Kidney (tissue), 14 donors: Measurements from ENCODE around the gene GNB1L. TPM values are rescaled to one million over a fixed set of nuclear protein-coding genes. Genes with fewer than 3 reads are reported as not detected.

Experiments used
- DNase-seq, 5 donors: peaks; one replicate each; pipeline ENCODE4 v3.0.0-alpha.2; 2013 to 2020
- FAIRE-seq: peaks from 2 replicates; lab custom pipeline; 2012; peaks lifted over from hg19 to GRCh38; lab: Jason Lieb, UNC
- H3K27ac ChIP-seq, 2 donors: one replicate each; pipeline ENCODE4 v1.7.0; 2013; ENCODE audit warnings: low read depth in 2 of 2, low read length in 2 of 2, inconsistent platforms in 1 of 2
- H3K27me3 ChIP-seq: one replicate; pipeline ENCODE4 v1.7.1; 2013; ENCODE audit warnings: low read length, inconsistent platforms; ENCODE audit not compliant: control insufficient read depth, insufficient read depth
- H3K36me3 ChIP-seq, 3 donors: one replicate each; pipeline versions ENCODE4 v1.7.0 to v1.7.1; 2013; ENCODE audit warnings: low read length in 3 of 3, control low read depth in 1 of 3, inconsistent platforms in 1 of 3; ENCODE audit not compliant: insufficient read depth in 3 of 3, control insufficient read depth in 2 of 3
- H3K4me1 ChIP-seq, 3 donors: one replicate each; pipeline versions ENCODE4 v1.7.0 to v1.7.1; 2013; ENCODE audit warnings: low read length in 3 of 3, inconsistent platforms in 1 of 3, low read depth in 1 of 3; ENCODE audit not compliant: control insufficient read depth in 2 of 3, insufficient read depth in 2 of 3
- H3K4me3 ChIP-seq, 3 donors: one replicate each; pipeline versions ENCODE4 v1.7.0 to v1.8.1; 2013; ENCODE audit warnings: low read length in 3 of 3, control low read depth in 1 of 3, inconsistent platforms in 1 of 3
- H3K9ac ChIP-seq, 3 donors: one replicate each; pipeline versions ENCODE4 v1.7.0 to v1.7.1; 2013; ENCODE audit warnings: low read length in 3 of 3, control low read depth in 1 of 3, inconsistent platforms in 1 of 3
- H3K9me3 ChIP-seq, 3 donors: one replicate each; pipeline versions ENCODE4 v1.7.0 to v1.7.1; 2013; ENCODE audit warnings: low read length in 3 of 3, control low read depth in 1 of 3, inconsistent platforms in 1 of 3; ENCODE audit not compliant: control insufficient read depth in 2 of 3, insufficient read depth in 1 of 3
- intact Hi-C: fragments of 100-400 bp; cut with DNase I; formaldehyde crosslinking; loops from one replicate; pipeline ENCODE4 v1.11.1; 2022
- polyA plus RNA-seq: library from polyadenylated mRNA; stranded (reverse); fragments of 350-450 nt; fragmentation: Illumina TruSeq; extraction: RNeasy Lipid Tissue Mini Kit (QIAGEN cat#74804); gene quantifications from one replicate; pipeline ENCODE4 v1.2.3, GENCODE V29; 2014; ENCODE audit warnings: low read depth, low replicate concordance; ENCODE audit not compliant: insufficient read depth
- total RNA-seq: library from RNA; stranded (reverse); fragmentation: NEBNext Ultra II Directional; extraction: Animal tissue kit (Norgen Biotek cat#: 25700); gene quantifications from one replicate; pipeline ENCODE4 v1.2.1, GENCODE V29; 2021
- TF ChIP-seq, protein P1 (sequence below): IDR thresholded peaks from 3 replicates; pipeline ENCODE4 v1.5.1; 2012; ENCODE audit warnings: mild to moderate bottlenecking, moderate library complexity, borderline replicate concordance; ENCODE audit not compliant: insufficient read depth; ENCODE audit errors: extremely low read depth
- donor health status: control.
- donor health status: control.
- donor health status: control.
- donor health status: control.
- donor health status: control.
- donor health status: DM: yes; HTN: yes; CAD: no.
- donor health status: Normal renal cell carcinoma (clear cell type).

Gene GNB1L
- total and polyA plus RNA-seq, 2 donors from 2014 or later: 4.0 to 4.4 TPM

GRCh38 chr22:19843107-19843856, 11.4 kb downstream of the GNB1L start:
- peak in 4 of 5 donors; percentile 32 to 61 (median 40) for DNase-seq
- Histone ChIP-seq H3K9ac (no peak overlapping the region), H3K9me3 (no peaks in the 10 kb centered on the region), H3K4me1 (peaks cover 0 to 6% (median under 1%) of the 10 kb centered on the region in 3 donors), H3K27me3 (no peaks in the 10 kb centered on the region), H3K4me3 (no peak overlapping the region), H3K27ac (no peak overlapping the region), H3K36me3 (no peaks in the 10 kb centered on the region)
- intact Hi-C loops: no loop called here
- TF ChIP-seq, protein P1, sequence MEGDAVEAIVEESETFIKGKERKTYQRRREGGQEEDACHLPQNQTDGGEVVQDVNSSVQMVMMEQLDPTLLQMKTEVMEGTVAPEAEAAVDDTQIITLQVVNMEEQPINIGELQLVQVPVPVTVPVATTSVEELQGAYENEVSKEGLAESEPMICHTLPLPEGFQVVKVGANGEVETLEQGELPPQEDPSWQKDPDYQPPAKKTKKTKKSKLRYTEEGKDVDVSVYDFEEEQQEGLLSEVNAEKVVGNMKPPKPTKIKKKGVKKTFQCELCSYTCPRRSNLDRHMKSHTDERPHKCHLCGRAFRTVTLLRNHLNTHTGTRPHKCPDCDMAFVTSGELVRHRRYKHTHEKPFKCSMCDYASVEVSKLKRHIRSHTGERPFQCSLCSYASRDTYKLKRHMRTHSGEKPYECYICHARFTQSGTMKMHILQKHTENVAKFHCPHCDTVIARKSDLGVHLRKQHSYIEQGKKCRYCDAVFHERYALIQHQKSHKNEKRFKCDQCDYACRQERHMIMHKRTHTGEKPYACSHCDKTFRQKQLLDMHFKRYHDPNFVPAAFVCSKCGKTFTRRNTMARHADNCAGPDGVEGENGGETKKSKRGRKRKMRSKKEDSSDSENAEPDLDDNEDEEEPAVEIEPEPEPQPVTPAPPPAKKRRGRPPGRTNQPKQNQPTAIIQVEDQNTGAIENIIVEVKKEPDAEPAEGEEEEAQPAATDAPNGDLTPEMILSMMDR: no peak
- FAIRE-seq: no peak

- TF ChIP-seq, protein P1: no peak
- Histone ChIP-seq H3K9ac (no peak overlapping the region), H3K27me3 (no peaks in the 10 kb centered on the region), H3K4me1 (peaks cover 0 to 5% (median 0%) of the 10 kb centered on the region in 3 donors), H3K9me3 (no peaks in the 10 kb centered on the region), H3K4me3 (no peak overlapping the region), H3K27ac (no peak overlapping the region), H3K36me3 (no peaks in the 10 kb centered on the region)
- intact Hi-C loops: no loop called here
- DNase-seq (peak in 4 of 5 donors; percentile 42 to 50 (median 48)), FAIRE-seq (no peak)
These were observed 12.1 kb downstream of the GNB1L start for GRCh38 chr22:19842393-19843106.

DNA sequence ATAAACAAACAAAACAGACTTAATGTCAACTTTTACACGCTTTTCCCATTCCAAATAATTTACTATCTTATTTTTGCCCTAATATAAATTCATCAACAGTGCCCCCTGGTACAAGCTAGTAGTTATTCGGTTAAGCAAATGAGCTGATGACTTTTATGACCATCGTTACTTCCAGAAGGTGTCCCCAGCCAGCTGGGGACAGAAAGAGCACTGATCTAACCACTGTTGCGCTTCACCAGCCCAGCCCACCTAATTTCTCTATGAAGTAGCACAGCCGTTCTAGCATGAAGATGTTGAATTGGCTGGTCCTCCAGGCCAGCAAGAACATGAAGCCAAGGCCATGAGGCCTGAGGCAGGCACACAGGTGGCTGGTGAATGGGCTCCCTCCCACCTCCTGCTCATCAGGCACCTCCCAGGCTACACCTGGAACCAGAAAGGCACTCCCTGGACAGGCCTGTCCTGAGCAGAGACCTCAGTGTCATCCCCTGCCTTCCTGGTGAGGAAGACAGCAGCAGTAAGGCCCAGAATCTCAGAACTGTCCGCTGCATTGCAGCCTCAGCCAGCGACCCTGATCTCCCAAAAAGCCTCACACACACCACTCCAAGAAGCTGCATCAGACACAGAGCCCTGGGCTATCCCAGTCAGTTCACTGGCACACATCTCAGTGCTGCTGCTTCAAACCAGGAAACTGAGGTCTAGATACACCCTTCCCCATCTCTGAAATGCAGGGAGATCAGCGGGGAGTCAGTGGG, 12.9 kb downstream of the GNB1L start:
- TF ChIP-seq, protein P1: no peak
- no peak for DNase-seq
- Histone ChIP-seq H3K27ac (no peak overlapping the region), H3K4me1 (peaks cover 0 to 5% (median 0%) of the 10 kb centered on the region in 3 donors), H3K9ac (no peak overlapping the region), H3K36me3 (no peaks in the 10 kb centered on the region), H3K27me3 (no peaks in the 10 kb centered on the region), H3K4me3 (no peak overlapping the region), H3K9me3 (no peaks in the 10 kb centered on the region)
- no peak for FAIRE-seq
- intact Hi-C loops: no loop called here
